Loucy (cell line): ENCODE measurements around the gene TBX21.

Experiments
- CTCF ChIP-seq: fragments of 200-600 bp; sonication (generic); conservative IDR thresholded peaks from 2 replicates; pipeline ENCODE4 v1.5.1; 2014; ENCODE audit warnings: mild to moderate bottlenecking, antibody characterized with exemption, low read length
- EZH2phosphoT487 ChIP-seq: fragments of 200-600 bp; IDR thresholded peaks from 2 replicates; pipeline ENCODE4 v1.6.1; 2018; ENCODE audit warnings: antibody characterized with exemption, mild to moderate bottlenecking, moderate library complexity, borderline replicate concordance

- TF ChIP-seq CTCF, result no peak
- no peak for TF ChIP-seq EZH2phosphoT487
Measured at GRCh38 chr17:47693731-47694580, 39.1 kb upstream of the TBX21 start, which contains the start of gene TBKBP1.
